ENCODE data around the gene GULP1. TPM values are rescaled to one million over a fixed set of nuclear protein-coding genes. Genes with fewer than 3 reads are reported as not detected.

Gene GULP1
- total and polyA plus RNA-seq, 2 of the 13 experiments (the other 11 are each of a cell fraction or from before 2014, with no cell fraction given), result 0.15 TPM; not detected in 1

DNA sequence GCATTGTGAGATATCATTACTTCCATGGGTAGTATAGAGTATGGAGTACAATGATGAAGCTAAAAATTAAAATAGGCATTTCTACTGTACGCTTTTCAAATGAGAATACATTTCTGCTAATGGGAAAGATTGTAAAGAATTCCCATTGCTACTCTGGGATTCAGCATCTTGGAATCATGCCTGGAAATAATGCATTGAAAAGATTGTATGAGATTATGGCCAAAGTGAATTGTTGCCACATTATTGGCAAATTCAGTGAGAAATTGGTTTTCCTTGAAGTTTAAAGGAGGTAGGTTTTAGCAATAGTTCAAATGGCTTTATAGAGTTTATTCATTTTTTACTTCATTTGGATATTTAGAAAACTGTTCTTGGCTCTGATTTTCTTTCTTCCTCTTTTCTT, 157.9 kb downstream of the GULP1 start:
- FAIRE-seq (no peak), DNase-seq (ENCODE audit: low spot score) (no peak), ATAC-seq (no peak)
- ChIA-PET POLR2A (no interaction called here), CTCF (ENCODE audit: low intra/inter-chr PET ratio, low total read pairs) (no interaction called here)
- H2AFZ ChIP-seq (ENCODE audit: low read length), result no peak overlapping the region
- 3% methylated on average over 1 of the region's 1 CpG for WGBS (ENCODE audit: low lambda C conversion rate)
- no peaks in the 10 kb centered on the region; a peak in 1 of 5 replicates for H3K27me3 ChIP-seq (ENCODE audit: control insufficient read depth in 1 of 2, insufficient read depth in 2 of 2, low read length in 2 of 2)
- no peak overlapping the region for H3K4me3 ChIP-seq (replicated peaks in 1 of 3; ENCODE audit: insufficient read depth in 1 of 3, low read depth in 2 of 3, low read length in 3 of 3)
- no peak overlapping the region for H3K4me2 ChIP-seq (ENCODE audit: low read depth, low read length)
- intact Hi-C loops (cut with micrococcal nuclease; ENCODE audit: unreplicated experiment), result no loop called here
- H3K9me3 ChIP-seq (ENCODE audit: low read length), result no peaks in the 10 kb centered on the region
- H3K79me2 ChIP-seq (ENCODE audit: insufficient read depth, low read length), result no peaks in the 10 kb centered on the region
- H3K27ac ChIP-seq (ENCODE audit: extremely low read length, insufficient read depth, low read length), result no peak overlapping the region
- H3K9ac ChIP-seq (ENCODE audit: insufficient read depth, low read depth, low read length), result no peak overlapping the region
- no peaks in the 10 kb centered on the region for H3K4me1 ChIP-seq (ENCODE audit: insufficient read depth, low read length)
- no peaks in the 10 kb centered on the region for H3K36me3 ChIP-seq (replicated peaks in 1 of 2; ENCODE audit: control insufficient read depth in 1 of 2, insufficient read depth in 2 of 2, low read length in 2 of 2)
- no TSS peak for BruUV-seq (replicated peaks)
- H4K20me1 ChIP-seq (ENCODE audit: insufficient read depth, low read length), result no peaks in the 10 kb centered on the region
- TF ChIP-seq, protein P1, sequence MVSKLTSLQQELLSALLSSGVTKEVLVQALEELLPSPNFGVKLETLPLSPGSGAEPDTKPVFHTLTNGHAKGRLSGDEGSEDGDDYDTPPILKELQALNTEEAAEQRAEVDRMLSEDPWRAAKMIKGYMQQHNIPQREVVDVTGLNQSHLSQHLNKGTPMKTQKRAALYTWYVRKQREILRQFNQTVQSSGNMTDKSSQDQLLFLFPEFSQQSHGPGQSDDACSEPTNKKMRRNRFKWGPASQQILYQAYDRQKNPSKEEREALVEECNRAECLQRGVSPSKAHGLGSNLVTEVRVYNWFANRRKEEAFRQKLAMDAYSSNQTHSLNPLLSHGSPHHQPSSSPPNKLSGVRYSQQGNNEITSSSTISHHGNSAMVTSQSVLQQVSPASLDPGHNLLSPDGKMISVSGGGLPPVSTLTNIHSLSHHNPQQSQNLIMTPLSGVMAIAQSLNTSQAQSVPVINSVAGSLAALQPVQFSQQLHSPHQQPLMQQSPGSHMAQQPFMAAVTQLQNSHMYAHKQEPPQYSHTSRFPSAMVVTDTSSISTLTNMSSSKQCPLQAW (CRISPR knock-in tag; IDR thresholded peaks at IDR 0.05), result no peak
- TF ChIP-seq PHF20 (CRISPR knock-in tag; IDR thresholded peaks at IDR 0.05) (no peak), MTA1 (CRISPR knock-in tag; IDR thresholded peaks at IDR 0.05; ENCODE audit: borderline replicate concordance) (no peak), TCF7L2 (IDR thresholded peaks at IDR 0.05; ENCODE audit: low read depth, low read length) (no peak), POLR2A (IDR thresholded peaks at IDR 0.05; ENCODE audit: insufficient read depth in 1 of 2, low read depth in 2 of 2, low read length in 2 of 2) (no peak), ATF7-NPFF (CRISPR knock-in tag; IDR thresholded peaks at IDR 0.05; ENCODE audit: low read depth) (no peak), NFE2 (CRISPR knock-in tag; IDR thresholded peaks at IDR 0.05) (no peak), SMAD1 (CRISPR knock-in tag; IDR thresholded peaks at IDR 0.05; ENCODE audit: borderline replicate concordance, low read depth) (no peak), NFIC (IDR thresholded peaks at IDR 0.05; ENCODE audit: low read length) (no peak)
- TF ChIP-seq, protein P2, sequence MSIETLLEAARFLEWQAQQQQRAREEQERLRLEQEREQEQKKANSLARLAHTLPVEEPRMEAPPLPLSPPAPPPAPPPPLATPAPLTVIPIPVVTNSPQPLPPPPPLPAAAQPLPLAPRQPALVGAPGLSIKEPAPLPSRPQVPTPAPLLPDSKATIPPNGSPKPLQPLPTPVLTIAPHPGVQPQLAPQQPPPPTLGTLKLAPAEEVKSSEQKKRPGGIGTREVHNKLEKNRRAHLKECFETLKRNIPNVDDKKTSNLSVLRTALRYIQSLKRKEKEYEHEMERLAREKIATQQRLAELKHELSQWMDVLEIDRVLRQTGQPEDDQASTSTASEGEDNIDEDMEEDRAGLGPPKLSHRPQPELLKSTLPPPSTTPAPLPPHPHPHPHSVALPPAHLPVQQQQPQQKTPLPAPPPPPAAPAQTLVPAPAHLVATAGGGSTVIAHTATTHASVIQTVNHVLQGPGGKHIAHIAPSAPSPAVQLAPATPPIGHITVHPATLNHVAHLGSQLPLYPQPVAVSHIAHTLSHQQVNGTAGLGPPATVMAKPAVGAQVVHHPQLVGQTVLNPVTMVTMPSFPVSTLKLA (IDR thresholded peaks at IDR 0.05), result no peak
- in situ Hi-C loops (cut with HindIII; ENCODE audit: extremely low pct_ligation_motif_present, low pct_unique_long_range_greater_than_20kb), result no loop called here

Measured in HepG2 (cell line).